HG03521 (cell line): Measurements from ENCODE around the gene UQCC2.

ENCODE experiments used
- ATAC-seq: cut with Tn5 transposase; IDR thresholded peaks from one replicate; pipeline ENCODE4 v1.9.1; 2021; ENCODE audit warnings: mild to moderate bottlenecking, moderate library complexity; ENCODE audit not compliant: unreplicated experiment

The UQCC2 gene

DNA sequence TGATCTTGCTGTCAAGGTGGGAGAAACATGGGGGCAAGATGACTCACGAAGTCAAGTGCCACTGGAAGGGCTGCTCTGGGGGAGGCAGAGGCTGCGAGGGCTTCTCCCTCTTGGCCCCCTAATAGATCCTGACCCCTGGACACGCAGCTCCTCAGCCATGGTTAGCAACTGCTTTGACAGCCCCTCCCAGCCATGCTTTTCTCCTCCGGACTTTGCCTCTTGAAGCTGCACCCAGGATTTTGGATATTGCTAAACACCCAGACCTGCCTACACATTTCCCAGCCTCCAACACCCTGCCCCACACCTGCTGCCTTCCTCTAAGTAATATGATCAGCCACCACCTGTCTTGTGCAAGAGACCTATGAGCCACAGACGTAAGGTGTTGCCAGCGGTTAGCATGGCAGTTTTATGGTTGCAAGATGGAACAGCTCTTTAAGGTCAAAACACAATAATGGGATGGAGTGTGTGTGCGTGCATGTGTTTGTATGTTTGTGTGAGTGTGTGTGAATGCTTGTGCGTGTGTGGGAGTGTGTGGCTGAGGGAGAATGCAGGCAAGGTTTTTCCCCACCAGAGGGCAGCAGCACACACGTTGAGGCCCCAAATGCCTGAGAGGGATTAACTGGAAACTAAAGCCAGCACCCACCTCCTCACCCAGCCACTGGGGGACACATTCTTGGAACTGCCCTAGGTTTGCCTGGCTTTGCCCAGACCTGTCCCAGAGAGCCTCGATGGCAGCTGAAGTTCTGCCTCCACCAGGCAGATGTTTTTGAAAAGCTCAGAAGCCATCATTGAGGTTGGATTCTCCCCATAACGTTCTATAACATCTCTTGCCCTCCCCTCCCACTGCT is 32.7 kb upstream of the UQCC2 start:
- ATAC-seq = no peak

DNA sequence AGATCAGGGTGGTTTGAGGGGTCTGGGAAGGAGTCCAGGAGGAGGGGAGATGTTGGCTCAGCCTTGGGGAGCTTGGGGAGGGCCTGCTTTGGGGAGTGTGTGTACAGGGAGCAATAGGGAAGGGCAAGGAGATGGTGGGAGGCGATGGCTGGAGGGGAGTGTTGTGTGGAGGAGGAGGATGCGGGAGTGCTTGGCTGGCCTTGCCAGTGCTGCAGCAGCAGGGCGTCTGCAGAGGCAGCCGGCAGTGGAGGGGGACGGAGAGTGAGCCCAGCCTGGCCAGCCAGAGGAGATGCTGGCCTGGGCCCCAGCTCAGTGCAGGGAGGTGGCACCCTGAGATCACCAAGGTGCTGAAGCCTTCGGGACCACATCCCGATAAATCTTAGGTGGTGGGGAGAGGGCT is 31.3 kb upstream of the UQCC2 start:
- no peak for ATAC-seq

DNA sequence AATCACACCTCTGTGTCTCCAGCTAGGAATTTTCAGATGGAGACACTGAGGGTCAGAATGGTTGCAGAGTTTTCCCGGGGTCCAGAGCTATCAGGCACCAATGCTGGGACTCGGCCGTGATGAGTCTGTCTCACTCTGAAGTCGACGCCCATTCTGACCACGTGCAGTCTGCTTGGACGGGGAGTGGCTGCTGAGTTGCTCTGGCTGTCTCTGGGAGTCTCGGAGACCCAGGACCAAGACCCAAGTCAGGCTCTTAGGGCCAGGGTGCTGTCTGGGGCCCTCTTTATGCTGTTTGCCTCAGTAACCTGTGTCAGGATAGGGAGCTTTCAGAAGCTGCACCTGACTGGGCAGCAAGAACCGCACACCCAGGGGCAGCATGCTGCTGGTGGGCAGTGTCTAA is 30.6 kb upstream of the UQCC2 start:
- no peak for ATAC-seq

DNA sequence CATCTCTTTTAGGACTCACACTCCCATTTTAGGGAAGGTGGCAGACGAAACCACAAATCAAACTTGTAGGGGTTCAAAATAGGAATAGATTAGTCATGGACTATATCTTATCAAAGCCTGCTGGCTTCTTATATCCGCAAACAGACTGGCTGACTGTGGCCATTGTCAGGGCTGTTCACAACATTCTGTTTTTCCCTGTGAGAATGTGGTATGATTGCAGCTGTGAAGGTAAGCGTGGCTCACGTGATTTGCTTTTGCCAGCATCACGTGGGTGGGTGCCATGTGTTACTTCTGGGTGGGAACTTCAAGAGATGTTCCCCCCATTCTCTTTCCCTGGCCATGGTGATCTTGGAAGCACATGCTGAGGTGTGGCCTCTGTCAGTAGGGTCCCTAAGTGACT is 29.3 kb upstream of the UQCC2 start:
- ATAC-seq = no peak

DNA sequence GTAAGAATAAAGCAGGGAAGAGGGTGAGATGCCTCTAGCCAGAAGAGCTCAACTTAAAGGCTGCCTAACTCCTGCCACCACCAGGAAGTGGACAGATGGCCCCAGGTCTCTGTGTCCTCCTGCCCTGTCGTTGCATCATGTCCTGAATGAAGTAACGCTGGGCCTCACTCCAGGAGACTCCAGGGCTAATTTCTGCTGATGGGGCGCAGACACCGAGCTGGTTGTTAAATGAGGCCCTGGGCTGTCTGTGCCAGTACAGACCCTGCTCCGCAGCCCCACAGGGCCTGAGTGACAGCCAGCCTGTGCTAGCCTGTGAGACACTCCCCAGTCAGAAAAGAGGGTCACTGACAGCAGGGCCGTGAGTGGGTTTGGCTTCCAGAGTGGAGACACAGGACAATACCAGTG is 28.7 kb upstream of the UQCC2 start:
- no peak for ATAC-seq

DNA sequence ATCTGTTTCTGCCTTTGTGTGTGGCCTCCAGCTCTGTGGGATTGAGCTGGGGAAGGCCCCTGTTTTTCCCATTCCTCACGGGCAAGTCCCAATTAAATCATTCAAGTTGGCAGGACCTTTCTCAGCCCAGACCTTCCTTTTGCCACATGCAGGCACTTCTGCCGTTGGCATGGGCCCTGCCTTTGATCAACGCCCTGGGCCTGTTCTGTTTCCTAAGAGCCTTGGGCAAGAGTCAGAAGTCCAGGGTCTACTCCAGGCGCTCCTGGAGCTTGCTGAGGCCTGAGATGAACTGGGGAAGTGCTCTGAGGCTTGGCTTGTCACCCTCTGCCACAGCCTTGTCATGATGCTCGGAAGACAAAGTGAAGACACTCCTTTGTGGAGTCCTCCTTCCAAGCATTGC is 28.1 kb upstream of the UQCC2 start:
- ATAC-seq = no peak

DNA sequence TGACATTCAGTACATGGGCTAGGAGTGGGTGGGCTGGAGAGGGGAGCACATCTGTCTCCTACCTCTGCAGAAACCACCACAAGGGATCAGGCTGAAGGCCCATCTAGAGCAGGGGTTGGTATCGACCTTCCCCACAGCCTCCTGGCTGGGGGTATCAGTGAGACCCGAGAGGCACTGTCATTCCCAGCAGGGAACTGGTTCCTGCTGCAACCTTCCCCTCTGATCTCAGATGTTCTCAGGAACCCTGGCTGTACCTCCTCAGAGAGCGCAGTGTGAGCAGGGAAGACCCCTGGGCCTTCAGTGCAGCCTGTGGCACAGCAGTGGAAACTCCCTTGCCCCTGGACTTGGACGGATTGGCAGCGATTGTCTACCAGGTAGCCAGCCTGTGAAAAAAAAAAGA is 27.4 kb upstream of the UQCC2 start:
- no peak for ATAC-seq

DNA sequence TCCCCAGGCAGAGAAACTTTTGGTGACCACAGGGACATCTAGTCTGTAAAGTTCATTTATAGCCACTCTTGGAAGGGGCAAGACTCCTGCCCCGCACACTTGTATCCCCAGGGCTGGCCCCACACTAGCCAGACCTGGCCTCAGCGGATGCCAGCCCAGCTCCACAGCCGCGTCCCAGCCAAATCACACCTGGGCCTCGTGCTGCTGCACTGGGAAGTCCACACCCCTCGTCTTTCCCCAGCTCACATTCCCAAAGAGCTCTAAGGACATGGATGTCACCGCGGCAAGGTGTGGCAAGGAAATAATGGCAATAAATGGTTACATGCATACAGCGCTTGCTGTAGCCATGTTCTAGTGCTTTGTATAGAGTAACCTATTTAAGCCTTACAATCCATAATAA is 26.7 kb upstream of the UQCC2 start:
- ATAC-seq = no peak

DNA sequence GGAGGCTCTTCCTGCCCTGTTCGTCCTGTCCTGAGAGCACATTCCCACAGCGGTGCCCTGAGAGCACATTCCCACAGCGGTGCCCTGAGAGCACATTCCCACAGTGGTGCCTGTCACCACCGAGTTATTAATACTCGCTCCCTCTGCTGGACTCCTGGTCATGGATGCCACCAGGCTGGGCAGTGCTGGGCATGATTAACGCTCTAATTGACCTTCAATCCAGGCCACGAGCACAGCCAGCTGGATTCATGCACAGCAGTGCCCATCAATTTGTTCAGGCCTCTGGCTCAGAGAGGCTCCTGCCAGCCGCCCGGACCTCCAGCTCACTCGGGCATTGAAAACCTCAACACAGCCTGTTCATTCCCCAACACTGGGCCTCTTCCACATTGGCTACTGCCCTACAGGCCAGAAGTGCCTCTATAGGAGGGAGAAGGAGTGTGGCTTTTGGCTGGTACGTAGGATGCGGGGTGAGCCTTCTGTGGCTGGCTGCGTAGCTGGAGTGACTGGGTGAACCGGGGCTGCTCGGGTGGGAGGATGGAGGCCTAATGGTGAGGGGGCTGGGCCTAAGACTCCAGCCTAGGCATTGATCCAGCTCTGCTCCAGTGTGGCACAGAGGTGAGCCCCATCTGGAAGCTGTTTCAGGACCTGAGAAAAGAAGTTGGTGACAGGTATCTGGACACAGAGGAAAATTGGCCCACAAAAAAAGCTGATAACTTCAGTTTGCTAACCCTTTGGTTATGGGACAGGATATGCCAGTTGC is 25.9 kb upstream of the UQCC2 start:
- ATAC-seq = no peak

DNA sequence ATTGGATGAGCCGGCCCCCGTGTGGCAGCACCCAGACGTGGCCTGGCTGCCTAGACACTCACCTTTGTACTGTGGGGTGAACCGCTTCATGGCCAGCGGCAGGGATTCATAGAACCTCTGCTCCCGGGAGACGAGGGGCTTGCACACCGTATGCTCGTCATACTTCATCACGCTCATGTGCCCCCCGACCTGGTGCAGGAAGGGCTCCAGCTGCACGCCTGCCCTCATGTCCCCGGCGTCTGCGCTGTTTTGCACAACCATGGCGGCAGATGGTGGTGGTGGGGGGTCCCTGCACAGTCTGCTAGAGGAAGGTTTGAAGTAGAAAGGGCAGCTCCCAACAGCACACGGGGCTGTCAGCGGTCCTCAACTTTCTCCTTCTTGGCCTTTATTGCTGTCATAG is 23.7 kb upstream of the UQCC2 start:
- no peak for ATAC-seq

DNA sequence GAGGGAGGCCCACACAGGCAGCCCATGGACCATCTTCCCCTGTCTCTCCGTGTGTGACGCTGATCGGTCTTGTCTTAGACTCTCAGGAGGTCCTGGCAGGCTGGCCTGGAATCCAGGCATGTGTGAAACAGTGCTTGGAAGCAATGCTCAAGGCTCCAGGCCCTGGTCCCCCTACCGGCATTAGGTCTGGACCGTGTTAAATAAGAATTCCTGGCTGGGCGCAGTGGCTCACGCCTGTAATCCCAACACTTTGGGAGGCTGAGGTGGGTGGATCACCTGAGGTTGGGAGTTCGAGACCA is 22.2 kb upstream of the UQCC2 start:
- ATAC-seq = no peak

DNA sequence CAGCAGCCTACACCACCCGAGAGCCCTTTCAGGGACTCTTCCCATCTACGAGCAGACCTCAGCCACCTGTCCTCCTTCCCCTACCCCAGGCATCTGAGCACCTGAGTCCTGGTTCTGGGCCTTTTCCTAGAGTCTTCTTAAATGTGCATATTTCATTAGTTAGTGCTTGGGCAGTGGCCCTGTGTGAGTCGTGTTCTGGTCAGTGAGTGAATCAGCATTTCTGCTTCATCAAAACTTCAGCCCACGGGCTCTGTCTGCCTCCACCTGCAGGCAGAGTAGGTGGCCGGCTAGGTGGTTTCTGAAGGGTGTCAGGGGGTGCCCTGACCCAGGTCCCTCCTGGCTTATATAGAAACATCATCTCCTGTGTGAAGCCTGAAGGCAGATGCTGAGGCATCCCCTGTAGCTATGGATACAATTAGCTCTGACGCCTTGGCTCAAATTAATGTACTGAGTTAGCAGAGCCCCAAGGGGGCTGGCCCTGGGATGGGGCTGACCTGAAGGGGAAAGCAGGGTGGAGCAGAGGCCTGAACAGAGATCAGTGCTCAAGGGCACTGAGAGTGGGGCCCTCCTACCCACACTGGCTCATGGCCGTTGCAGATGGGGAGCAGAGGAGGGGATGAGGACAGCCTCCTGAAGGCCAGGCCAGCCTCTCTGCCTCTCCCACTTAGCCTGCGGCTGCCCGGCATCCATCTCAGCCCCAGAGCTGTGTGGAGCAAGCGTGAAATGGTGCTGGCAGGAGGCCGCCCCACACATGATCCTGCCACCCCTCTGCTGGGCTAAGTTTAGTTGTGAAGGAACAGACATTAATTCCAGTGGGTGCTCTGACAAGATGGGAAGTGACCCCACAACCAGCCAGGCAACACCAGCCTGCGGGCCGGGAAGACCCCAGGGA is 21.6 kb upstream of the UQCC2 start:
- no peak for ATAC-seq

DNA sequence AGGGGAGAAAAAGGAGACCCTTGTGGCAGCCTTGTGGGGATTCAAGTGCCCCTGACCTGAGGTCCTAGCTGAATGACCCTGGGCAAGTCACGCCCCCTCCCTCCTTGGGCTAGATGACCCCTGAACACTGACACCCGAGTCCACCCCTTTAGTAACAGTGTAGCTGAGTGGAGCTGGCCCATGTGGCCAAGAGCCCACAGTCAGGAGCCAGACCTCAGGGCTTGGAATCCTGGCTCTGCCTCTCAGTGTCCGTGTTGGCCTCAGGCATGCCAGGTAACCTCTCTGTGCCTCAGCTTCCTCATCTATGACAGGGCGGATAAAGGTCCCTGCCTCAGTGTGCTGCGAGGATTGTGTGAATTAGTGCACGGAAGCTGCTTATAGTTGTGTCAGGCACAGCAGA is 20.9 kb upstream of the UQCC2 start:
- no peak for ATAC-seq

DNA sequence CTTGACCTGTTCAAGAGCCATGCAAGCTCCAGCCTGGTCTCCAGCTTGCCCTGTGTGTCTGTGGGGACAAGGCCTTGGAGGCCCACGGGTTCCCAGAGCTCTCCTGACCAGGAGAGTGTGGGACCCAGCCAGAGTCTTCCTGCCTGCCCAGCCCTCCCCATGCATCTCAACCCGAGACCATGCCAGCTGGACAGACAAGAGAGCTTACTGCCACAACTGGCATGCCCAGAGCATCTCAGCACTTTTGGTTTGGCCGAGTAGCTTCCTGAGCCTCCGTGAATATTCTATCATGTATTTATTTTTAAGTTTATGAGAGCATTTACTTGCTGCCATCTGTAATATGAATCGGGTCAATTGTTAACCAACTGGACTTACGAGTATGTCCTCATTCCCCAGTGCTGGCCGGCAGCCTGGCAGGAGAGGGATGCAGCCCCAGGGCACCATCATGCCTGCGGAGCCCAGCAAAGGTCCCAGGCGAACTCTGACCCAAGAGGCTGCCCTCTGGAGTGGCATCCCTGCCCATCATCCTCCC is 20.3 kb upstream of the UQCC2 start:
- no peak for ATAC-seq

DNA sequence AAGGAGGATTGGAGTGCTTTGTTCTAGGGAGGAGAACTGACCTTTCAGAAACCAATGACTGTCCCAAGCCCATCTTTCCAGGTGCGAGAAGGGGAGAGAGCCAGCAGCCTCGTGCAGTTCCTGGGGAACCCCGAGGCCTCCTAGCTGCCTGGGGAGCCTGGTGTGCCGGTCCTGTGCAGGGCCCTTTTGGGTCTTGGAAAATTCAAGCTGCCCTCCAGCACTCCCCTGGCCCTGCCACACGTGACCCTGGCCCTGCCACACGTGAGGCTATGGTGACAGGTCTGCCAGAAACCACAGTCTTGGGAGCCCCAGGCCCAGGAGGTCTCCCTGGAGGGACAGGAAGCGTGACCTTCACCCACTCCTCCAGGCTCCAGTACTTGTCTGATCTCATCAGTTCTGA is 19.5 kb upstream of the UQCC2 start:
- ATAC-seq = no peak

DNA sequence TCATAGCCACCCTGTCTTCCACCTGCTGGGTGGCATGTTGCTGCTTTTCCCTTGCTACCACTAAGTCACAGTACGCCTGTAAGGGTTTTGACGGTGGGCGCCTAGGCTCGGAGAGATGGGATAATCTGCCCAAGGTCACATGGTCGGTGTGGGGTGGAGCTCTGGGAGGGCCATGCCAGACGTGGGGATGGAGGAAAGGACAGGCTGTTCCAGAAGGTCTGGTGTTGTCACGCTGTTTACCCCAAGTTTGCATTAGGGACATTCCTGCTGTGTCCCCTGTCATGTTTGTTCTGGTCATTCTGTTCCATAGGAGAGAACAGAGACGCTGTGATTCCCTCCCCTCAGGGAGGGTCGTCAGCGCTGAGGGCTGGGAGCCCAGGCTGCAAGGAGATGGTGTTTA is 19.1 kb upstream of the UQCC2 start:
- ATAC-seq = no peak

DNA sequence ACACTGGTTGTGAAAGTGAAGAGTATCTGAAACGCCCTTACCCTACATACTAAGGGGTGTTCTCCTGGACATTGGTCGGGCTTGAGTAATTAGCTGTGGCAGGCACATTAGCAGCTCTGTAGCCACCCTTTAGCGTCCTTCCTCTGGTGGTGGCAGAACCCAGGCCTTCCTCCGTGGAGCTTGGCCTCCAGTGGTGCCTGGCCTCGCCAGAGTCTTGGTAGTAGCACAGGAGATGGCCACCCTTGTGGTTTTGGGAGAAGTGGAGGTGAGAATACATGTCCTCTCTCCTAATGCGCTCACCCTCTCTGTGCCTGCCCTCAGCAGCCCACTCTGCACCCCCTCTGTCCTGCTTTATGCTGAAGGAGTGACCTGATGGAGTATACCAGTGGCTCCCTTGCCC is 17.6 kb upstream of the UQCC2 start:
- no peak for ATAC-seq

DNA sequence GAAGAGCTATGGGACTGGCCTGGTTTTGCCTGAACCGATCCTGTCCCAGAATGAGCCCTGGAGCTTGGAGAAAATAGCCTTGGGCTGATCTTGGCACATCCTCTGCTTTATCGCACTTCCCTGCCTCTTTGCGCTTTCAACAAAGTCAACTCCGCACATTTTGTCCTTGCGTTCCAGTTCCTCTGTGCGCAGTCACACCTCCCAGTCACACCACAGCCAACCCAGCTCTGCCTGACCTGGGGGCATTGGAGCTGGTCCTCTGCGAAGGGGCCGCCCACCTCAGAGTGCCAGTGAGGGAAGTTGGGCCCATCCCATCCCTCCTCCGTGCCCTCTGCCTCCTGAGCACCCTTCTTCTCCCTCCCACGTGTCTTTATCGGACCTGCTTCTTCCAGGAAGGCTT is 16.9 kb upstream of the UQCC2 start:
- ATAC-seq = no peak

DNA sequence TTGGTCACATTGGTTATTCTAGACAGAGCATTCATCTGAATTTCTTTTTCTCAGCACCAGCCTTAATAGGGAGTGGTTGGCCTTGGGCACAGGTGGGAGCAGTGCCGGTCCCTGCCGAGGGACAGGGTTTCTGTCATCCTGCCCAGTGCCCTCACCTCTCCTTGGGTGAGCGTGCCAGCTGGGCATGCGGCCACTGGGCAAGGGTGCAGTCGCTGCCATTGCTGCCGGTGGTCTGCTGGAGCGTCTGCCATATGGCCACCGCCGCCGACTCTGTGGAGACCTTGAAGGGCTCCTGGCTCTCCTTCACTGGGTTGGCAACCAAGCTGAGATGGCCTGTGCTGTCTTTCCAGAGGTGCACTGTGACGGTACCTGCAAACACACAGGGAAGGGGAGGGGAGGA is 16.4 kb upstream of the UQCC2 start:
- no peak for ATAC-seq

DNA sequence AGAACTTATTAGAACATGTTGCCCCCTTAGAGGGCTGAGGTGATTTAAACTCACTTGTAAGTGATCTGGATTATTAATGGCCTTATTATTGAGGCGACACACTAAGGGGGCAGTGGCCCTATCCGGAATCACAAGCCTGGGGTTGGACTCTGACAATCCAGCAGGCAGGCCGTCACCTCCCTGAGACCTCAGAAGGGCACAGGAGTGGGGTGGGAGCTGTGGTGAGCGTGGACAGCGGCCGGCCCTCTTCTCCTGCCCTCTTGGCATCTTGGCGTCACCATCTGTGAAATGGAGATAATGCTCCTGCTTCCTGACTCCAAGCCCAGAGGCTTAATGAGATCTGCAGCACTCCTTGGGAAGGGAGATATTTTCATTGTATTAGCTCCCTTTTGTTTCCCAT is 15.6 kb upstream of the UQCC2 start:
- no peak for ATAC-seq

DNA sequence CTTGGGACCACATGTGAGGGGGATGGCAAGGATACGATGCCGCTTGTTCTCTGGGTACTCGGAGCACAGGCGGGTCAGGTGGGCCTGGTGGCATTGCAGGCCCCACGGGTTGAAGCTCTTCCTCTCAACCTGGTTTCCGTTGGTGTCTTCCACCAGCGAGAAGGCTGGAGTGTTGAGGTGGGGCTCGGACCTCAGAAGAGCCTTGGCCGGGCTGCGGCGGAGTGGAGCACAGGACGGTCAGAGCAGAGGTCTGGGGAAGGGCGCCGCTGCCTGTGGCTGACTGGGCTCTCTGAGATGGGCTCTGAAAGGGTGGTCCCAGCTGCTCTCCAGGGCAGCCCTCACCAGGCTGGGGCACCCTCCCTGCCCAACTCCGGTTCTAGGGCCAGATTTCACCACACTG is 15.2 kb upstream of the UQCC2 start:
- no peak for ATAC-seq
